ENCODE results near the gene BROX. TPM values are rescaled to one million over a fixed set of nuclear protein-coding genes. Genes with fewer than 3 reads are reported as not detected.
"Not testable (repeated sequence)": the region's sequence is repeated elsewhere in the genome, so short reads cannot be mapped to it uniquely, and the experiment has no call there.

Gene BROX
- total RNA-seq, 2 donors from 2014 or later, result 51.7 to 52.3 TPM

- Mint-ChIP-seq H3K27ac (peak overlapping the region; percentile 99), H3K4me3 (peak overlapping the region; percentile 99), H3K9me3 (no peaks in the 10 kb centered on the region), H3K27me3 (no peaks in the 10 kb centered on the region), H3K36me3 (ENCODE audit: low read depth) (peaks cover 62% of the 10 kb centered on the region), H3K4me1 (peaks cover 27% of the 10 kb centered on the region)
- no peak for ATAC-seq (replicated peaks)
Observed at GRCh38 chr1:222709700-222710153, 2.6 kb upstream of the BROX start.

GRCh38 chr1:222711319-222712252, 778 bp upstream of the BROX start:
- no peaks in the 10 kb centered on the region for H3K27me3 Mint-ChIP-seq
- peak; percentile 54 for ATAC-seq (replicated peaks)
- peak overlapping the region; percentile 99 for H3K4me3 Mint-ChIP-seq
- no peaks in the 10 kb centered on the region for H3K9me3 Mint-ChIP-seq
- H3K4me1 Mint-ChIP-seq, result peaks cover 14% of the 10 kb centered on the region
- peaks cover 74% of the 10 kb centered on the region for H3K36me3 Mint-ChIP-seq (ENCODE audit: low read depth)
- H3K27ac Mint-ChIP-seq, result peak overlapping the region; percentile 99

GRCh38 chr1:222713091-222713961, 962 bp downstream of the BROX start:
- Mint-ChIP-seq H3K27ac (peak overlapping the region; percentile 99), H3K4me3 (peak overlapping the region; percentile 99), H3K9me3 (no peaks in the 10 kb centered on the region), H3K4me1 (peaks cover 18% of the 10 kb centered on the region), H3K27me3 (no peaks in the 10 kb centered on the region), H3K36me3 (ENCODE audit: low read depth) (peaks cover 89% of the 10 kb centered on the region)
- ATAC-seq (replicated peaks), result peak; percentile 67

GRCh38 chr1:222716393-222716792, 4.0 kb downstream of the BROX start:
- H3K4me1 Mint-ChIP-seq, result peaks cover 9% of the 10 kb centered on the region
- ATAC-seq (replicated peaks), result no peak
- H3K27ac Mint-ChIP-seq, result no peak overlapping the region
- H3K36me3 Mint-ChIP-seq (ENCODE audit: low read depth), result peaks cover 89% of the 10 kb centered on the region
- H3K9me3 Mint-ChIP-seq, result no peaks in the 10 kb centered on the region
- no peaks in the 10 kb centered on the region for H3K27me3 Mint-ChIP-seq
- no peak overlapping the region for H3K4me3 Mint-ChIP-seq

GRCh38 chr1:222728746-222729145, 16.4 kb downstream of the BROX start:
- H3K9me3 Mint-ChIP-seq, result no peaks in the 10 kb centered on the region
- ATAC-seq (replicated peaks), result no peak
- peaks cover 100% of the 10 kb centered on the region for H3K36me3 Mint-ChIP-seq (ENCODE audit: low read depth)
- no peaks in the 10 kb centered on the region for H3K27me3 Mint-ChIP-seq
- no peak overlapping the region for H3K4me3 Mint-ChIP-seq
- H3K27ac Mint-ChIP-seq, result no peak overlapping the region
- H3K4me1 Mint-ChIP-seq, result no peaks in the 10 kb centered on the region

- H3K27me3 Mint-ChIP-seq, result no peaks in the 10 kb centered on the region
- no peak for ATAC-seq (replicated peaks)
- H3K36me3 Mint-ChIP-seq (ENCODE audit: low read depth), result peaks cover 98% of the 10 kb centered on the region
- H3K4me1 Mint-ChIP-seq, result no peaks in the 10 kb centered on the region
- no peak overlapping the region for H3K27ac Mint-ChIP-seq
- H3K4me3 Mint-ChIP-seq, result no peak overlapping the region
- no peaks in the 10 kb centered on the region for H3K9me3 Mint-ChIP-seq
Observed at GRCh38 chr1:222730866-222731265, 18.5 kb downstream of the BROX start.

- H3K9me3 Mint-ChIP-seq, result no peaks in the 10 kb centered on the region
- H3K27ac Mint-ChIP-seq, result no peak overlapping the region
- no peak overlapping the region for H3K4me3 Mint-ChIP-seq
- H3K4me1 Mint-ChIP-seq, result no peaks in the 10 kb centered on the region
- H3K27me3 Mint-ChIP-seq, result no peaks in the 10 kb centered on the region
- ATAC-seq (replicated peaks), result peak; percentile 29
- peaks cover 82% of the 10 kb centered on the region for H3K36me3 Mint-ChIP-seq (ENCODE audit: low read depth)
Observed at GRCh38 chr1:222732216-222733159, 20.1 kb downstream of the BROX start.

- Mint-ChIP-seq H3K4me3 (no peak overlapping the region), H3K36me3 (ENCODE audit: low read depth) (peaks cover 59% of the 10 kb centered on the region), H3K4me1 (no peaks in the 10 kb centered on the region), H3K9me3 (no peaks in the 10 kb centered on the region), H3K27me3 (no peaks in the 10 kb centered on the region), H3K27ac (peak overlapping the region; percentile 24)
- no peak for ATAC-seq (replicated peaks)
Observed at GRCh38 chr1:222734740-222735139, 22.4 kb downstream of the BROX start.

- Mint-ChIP-seq H3K9me3 (no peaks in the 10 kb centered on the region), H3K4me1 (no peaks in the 10 kb centered on the region)
- ATAC-seq (replicated peaks), result no peak
Observed at GRCh38 chr1:222736470-222736869, 24.1 kb downstream of the BROX start.

GRCh38 chr1:222736972-222737371, 24.6 kb downstream of the BROX start, which contains the start of gene FAM177B:
Gene FAM177B, plus strand, starts transcription at chr1:222737202. Its CDS starts 9,344 bp downstream, at chr1:222746546.
- H3K36me3 Mint-ChIP-seq (ENCODE audit: low read depth), result peaks cover 37% of the 10 kb centered on the region
- no peaks in the 10 kb centered on the region for H3K4me1 Mint-ChIP-seq
- H3K9me3 Mint-ChIP-seq, result no peaks in the 10 kb centered on the region
- no peaks in the 10 kb centered on the region for H3K27me3 Mint-ChIP-seq
- no peak for ATAC-seq (replicated peaks)
- H3K27ac Mint-ChIP-seq, result no peak within 1 kb of the TSS
- no peak within 1 kb of the TSS for H3K4me3 Mint-ChIP-seq

More at GRCh38 chr1:222736470-222736869, 24.1 kb downstream of the BROX start:
- H3K36me3 Mint-ChIP-seq (ENCODE audit: low read depth), result peaks cover 42% of the 10 kb centered on the region
- no peak overlapping the region for H3K27ac Mint-ChIP-seq
- no peaks in the 10 kb centered on the region for H3K27me3 Mint-ChIP-seq
- no peak overlapping the region for H3K4me3 Mint-ChIP-seq

GRCh38 chr1:222739465-222739864, 27.1 kb downstream of the BROX start:
- no peaks in the 10 kb centered on the region for H3K9me3 Mint-ChIP-seq
- H3K27ac Mint-ChIP-seq, result no peak overlapping the region
- H3K4me1 Mint-ChIP-seq, result no peaks in the 10 kb centered on the region
- no peaks in the 10 kb centered on the region for H3K27me3 Mint-ChIP-seq
- no peak for ATAC-seq (replicated peaks)
- H3K4me3 Mint-ChIP-seq, result no peak overlapping the region
- peaks cover 12% of the 10 kb centered on the region for H3K36me3 Mint-ChIP-seq (ENCODE audit: low read depth)

- no peak for ATAC-seq (replicated peaks)
- Mint-ChIP-seq H3K4me1 (no peaks in the 10 kb centered on the region), H3K4me3 (no peak overlapping the region), H3K9me3 (no peaks in the 10 kb centered on the region), H3K27ac (no peak overlapping the region), H3K27me3 (no peaks in the 10 kb centered on the region), H3K36me3 (ENCODE audit: low read depth) (peaks cover 8% of the 10 kb centered on the region)
Observed at GRCh38 chr1:222739929-222740328, 27.6 kb downstream of the BROX start.

- ATAC-seq (replicated peaks); H3K4me3 Mint-ChIP-seq; H3K4me1 Mint-ChIP-seq; H3K36me3 Mint-ChIP-seq (ENCODE audit: low read depth); H3K9me3 Mint-ChIP-seq; H3K27me3 Mint-ChIP-seq: not testable (repeated sequence)
- H3K27ac Mint-ChIP-seq, result peak overlapping the region; percentile 47
Observed at GRCh38 chr1:222741630-222742457, 29.5 kb downstream of the BROX start.

All from activated T-helper 17 cell treated with anti-CD3 and anti-CD28 coated beads, Interleukin-2, amount 50 U/mL, for 72 hours (primary cell).